IPS DF 19.7 (cell line): ENCODE measurements around the gene B4GALT1.

Source experiments
- DNase-seq: peaks from one replicate; pipeline ENCODE4 v3.0.0-alpha.2; 2013; ENCODE audit warnings: low read depth, low spot score

Gene B4GALT1

GRCh38 chr9:33139421-33140228, 27.5 kb downstream of the B4GALT1 start:
- no peak for DNase-seq

GRCh38 chr9:33138768-33139167, 28.4 kb downstream of the B4GALT1 start:
- no peak for DNase-seq

GRCh38 chr9:33137781-33138264, 29.3 kb downstream of the B4GALT1 start:
- no peak for DNase-seq

DNA sequence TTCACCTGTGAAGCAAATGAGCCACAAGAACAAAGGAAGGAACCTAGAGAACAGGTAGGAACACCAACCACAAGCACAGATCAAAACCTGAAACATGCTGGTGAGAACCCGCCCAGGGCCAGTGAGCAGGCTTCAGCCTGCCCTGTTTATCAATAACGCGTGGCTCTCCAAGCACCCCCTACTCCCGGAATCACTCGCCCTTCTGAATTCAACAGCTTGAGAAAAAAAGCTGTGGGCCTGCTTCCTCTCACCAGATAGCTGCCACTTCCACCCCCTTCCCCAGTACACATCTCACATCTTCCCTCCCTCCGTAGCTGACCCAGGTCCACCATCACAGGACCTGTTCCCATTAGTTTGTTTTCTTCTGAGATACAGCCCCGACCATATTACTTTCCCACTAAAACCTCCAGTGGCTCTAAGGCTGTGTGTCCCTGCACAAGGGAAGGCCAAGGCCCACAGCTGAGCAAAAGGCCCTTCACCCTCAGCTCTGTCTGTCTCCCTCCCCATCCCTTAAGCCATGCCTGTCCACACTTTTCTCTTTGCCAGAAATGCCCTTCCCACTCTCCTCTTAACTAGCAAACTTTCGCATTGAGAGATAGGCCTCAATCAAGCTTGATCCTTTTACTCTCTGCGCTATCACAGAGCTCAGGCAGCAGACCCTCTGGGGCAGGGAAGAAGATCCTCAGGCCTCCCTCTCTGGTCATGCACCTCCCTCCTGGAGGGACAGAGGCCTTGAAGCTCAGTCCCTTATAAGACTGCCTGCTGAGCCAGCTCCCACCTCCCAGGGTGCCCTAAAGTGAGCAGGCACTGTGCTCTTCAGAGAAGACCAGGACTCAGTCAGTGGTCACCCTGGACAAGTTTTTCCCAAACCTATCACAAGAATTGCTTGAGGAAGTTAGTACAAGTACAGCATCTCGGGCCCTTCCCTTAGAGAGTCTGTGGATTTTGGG, 30.1 kb downstream of the B4GALT1 start:
- no peak for DNase-seq

DNA sequence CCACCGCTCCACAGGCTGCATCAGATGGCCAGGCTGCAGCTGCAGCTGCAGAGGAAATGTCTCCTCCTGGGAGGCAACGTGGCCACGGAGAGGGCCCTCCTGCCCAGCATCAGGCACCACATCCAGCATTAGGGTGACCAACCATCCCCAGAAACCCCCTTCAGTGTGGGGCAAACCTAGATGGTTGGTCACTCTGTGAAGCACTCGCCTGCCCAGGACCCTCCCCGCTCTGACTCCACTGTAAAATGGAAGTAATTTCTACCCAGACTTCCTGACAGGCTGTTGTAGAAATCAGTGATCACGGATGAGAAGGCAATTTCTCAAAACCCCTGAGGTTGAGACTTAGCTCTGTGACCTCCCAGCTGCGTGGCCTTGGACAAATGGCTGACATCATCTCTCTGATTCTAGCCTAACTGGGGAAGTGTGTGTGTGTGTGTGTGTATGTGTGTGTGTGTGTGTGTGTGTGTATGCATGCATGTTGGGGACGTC, 31.6 kb downstream of the B4GALT1 start:
- no peak for DNase-seq

GRCh38 chr9:33135031-33135461, 32.1 kb downstream of the B4GALT1 start:
- DNase-seq, result no peak

DNA sequence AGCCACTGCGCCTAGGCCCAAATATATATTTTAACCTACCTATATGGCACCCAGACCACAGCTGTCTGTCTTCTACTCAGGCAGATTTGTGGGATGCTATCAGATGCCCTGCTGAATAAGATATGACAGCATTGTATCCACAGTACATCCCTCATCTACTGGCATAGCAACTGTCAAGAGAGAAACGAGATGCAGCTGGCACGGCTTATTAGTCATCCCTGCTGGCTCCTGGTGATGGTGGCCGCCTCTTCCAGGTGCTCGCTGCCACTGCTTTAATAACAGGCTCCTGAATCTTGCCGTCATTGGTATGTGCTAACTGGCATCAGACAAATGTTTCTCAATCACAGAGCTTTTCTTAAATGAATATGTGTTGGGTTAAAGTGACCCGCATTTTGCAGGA, 34.0 kb downstream of the B4GALT1 start:
- DNase-seq, result no peak

GRCh38 chr9:33131790-33132772, 35.1 kb downstream of the B4GALT1 start:
- no peak for DNase-seq

GRCh38 chr9:33130961-33131789, 36.0 kb downstream of the B4GALT1 start:
- DNase-seq, result no peak

DNA sequence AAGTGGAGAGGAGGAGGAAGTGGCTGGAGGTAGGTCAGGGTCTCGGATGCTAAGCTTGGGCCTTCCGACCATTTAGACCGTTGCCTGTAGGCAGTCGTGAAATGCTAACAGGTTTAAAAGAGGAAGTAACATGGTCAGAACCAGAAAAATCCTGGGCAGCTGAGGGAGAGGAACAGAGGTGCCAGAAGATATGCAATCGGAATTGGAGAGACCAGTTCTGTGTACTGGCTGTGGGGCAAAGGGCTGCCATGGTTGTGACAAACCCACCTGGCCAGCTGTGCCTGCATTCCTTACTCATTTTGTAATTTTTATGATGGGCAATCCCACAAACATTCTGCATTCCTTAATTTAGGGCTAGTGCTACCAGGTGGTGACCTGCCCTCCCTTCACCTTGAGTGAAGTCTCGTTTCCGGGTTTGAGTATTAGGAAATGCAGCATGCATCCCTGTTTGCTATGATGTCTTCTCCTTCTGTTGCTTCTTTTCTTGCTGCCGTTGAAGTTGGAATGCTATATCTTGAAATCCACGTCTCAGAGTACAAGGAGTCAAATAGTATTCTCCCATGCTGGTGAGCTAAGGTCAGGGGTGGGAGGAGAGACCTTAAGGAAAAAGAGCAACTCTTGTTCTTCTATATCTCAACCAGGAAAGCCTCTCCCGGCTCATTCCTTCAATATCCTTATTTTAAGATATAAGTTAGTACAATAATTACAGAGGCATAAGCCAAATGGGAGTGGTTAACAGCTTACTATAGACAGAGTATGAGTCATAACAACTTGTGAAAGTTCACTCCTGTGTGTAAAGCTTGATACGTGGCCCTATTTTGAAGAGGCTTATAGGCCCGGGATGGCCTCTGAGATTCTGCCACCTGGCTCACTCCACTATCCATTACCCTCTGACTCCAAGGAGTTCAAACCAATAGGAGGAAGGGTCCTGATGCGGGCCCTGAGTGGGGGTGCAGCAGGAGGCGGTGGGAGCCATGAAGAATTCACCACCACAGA, 37.0 kb downstream of the B4GALT1 start:
- no peak for DNase-seq

DNA sequence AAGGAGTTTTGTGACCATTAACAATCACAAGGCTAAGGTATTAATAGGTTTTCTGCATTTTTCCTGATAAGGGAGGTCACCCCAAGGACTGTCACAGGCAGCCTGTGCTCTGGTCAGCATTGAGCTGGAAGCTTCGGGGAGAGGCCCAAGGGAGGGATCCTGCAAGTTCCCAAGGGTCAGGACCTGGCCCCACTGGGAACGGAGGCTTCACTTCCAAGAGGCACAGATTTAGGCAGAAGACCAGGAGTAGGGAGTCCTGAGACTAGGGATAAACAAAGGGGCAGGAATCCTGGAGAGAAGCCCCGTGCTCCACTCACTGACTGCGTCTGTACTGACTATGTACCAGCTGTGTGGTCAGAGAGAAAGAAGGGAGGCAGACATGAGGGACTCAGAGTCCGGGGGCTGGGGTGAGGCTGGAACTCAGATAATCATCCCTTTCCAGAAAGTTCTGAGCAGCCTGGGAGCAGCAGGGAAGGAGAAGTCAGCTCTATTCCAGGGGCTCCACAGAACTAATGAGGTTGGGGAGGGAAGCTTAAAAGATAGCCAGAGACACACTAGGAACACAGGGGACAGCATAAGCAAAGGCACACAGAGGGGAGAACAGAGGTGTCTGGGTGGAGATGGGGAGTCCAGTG, 37.8 kb downstream of the B4GALT1 start:
- no peak for DNase-seq

DNA sequence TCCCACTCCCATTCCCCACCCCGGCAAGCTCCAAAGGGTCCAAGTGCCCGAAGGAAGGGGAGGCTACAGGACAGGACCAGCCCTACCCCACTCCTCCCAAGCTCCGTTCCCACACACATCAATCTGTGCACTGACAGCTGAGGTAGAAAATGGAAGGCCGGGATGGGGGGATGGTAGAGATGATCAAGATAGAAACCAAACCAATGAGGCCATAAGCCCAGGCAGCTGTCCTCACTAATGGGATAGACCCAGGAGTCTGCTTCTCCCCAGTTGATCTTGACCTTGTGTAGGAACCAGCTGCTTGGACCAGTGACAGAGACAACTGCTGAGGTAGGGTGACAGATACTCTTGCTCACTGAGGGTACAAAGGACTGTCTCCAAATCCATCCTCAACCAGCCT, 38.6 kb downstream of the B4GALT1 start:
- no peak for DNase-seq

- DNase-seq, result no peak
Observed at GRCh38 chr9:33127881-33128280, 39.3 kb downstream of the B4GALT1 start.

DNA sequence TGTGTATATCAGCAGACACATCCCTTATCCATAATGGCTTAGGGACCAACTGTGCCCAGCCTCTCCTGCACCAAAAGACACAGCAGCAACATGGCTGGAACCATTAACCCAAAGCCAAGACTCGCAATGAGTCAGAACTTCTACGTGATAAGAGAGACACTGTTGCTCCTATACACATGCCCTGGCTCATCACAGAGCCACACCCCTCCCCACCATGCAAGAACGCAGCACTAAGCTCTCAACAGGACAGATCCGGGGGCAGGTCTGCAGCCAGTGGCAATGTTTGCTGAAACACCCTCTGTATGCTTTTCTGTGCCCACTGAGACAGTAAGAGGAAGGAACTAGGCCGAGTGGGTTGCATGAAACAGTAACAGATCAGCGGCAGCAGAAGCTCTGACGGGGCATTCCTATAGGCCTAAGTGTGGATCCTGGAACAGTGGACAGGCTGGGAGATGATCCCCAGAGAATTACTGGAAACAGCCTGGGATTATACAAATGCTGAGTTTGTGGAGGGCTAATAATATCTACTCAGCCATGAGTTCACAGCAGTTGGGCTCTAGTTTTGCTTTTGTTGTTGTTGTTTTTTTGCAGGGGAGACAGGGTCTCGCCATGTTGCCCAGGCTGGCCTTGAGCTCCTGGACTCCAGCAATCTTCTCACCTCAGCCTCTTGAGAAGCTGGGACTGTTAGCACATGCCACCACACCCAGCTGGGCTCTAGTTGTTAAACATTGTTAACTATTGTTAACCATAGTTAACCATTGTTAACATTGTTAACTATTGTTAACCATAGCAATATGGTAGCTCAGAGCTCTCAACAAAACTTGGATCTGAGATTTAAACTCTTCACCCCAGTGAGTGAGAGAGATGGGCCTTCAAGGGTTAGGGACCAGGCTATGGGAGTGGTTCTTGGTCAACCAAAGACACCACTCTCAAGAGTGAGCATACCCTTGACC, 41.0 kb downstream of the B4GALT1 start:
- DNase-seq, result no peak

- no peak for DNase-seq
Observed at GRCh38 chr9:33125461-33125860, 41.7 kb downstream of the B4GALT1 start.

DNA sequence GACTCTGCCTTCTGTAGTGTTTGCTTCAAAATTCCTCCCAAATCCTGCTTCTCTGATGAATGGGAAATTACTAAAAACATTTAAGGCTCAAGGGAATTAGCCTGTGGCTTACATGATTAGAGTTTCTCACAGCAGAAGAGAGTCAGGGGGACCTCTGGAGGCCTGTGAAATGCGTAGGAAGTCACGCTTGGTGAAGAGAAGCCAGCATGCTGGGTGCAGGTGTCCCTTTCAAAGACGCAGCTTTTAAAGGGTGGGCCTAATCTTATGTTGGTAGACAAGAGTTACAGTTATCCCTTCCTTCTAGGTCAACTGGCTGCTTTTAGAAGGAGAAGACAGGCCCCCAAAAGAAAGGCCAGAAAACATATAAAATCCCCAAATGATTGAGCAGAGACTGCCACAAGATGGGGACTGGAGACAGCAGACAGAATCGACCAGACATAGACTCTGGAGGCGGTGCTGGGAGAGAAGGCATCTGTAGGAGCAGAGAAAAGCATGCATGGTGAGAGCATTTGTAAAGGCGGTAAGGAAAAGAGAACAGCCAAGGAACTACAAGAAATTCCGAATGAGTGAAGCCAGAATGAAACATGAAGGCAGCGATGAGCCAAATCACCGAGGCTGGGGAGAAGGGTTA, 42.3 kb downstream of the B4GALT1 start:
- DNase-seq, result no peak

GRCh38 chr9:33124046-33124445, 43.1 kb downstream of the B4GALT1 start:
- no peak for DNase-seq
